GM21723 (cell line): Measurements from ENCODE around the gene TBCD.

Experiments
- ATAC-seq: cut with Tn5 transposase; IDR thresholded peaks from one replicate; pipeline ENCODE4 v1.9.1; 2021; ENCODE audit warnings: mild to moderate bottlenecking, moderate library complexity; ENCODE audit not compliant: unreplicated experiment

The TBCD gene

GRCh38 chr17:82898976-82899514, 147.2 kb downstream of the TBCD start:
- no peak for ATAC-seq

DNA sequence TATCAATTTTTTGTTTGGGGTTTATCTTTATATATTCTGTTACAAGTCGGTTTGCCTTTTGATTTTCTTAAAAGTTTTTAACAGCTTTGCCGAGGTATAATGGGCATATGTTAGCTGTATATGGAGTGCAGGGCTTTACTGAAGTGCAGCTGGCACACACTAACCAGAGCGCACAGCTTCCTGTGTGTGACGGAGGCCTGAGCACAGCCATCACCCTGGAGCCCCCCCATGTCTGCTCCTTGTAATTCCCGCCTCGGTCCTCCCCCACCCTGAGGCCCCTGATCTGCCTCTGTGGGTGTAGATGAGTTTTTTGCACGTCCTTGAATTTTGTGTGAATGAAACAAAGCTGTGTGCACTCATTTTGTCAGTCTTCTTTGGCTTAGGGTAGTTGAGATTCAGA, 148.1 kb downstream of the TBCD start:
- no peak for ATAC-seq

DNA sequence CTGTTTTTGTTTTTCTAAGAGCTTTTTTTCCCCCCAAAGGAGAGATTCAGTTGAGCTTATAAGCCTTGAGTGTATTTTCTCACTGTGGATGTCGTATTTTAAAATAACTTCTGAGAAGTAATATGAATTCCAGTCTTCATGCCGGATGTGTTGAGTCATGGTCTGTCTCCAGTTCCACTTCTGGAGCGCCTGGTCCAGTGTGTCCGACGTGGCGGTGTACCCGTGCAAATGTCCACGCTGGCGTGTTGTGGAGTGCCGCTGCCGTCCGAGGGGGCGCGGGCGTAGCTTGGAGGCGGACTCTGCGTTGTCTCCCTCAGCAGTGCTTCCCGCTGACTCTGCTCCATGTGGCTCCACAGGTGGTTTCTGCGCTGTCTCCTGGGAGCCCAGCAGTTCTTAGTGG, 148.9 kb downstream of the TBCD start:
- no peak for ATAC-seq

GRCh38 chr17:82901356-82901755, 149.5 kb downstream of the TBCD start:
- no peak for ATAC-seq

DNA sequence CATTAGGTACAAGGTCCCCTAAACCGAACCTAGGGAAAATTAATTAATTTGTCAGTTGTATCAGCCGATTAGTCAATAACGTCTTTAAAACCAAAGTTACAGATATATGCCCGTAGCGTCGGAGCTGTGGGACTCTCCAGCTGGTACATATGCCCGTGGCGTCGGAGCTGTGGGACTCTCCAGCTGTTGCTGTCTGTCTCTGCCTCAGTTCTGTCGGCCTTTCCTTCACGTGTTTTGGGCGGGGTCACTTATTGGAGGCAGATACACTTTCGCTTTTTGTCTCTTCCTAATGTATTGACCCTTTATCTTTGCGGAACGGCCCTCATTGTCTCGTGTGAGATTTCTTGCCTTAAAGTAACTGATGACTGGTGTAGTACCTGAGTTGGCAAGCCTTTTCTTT, 150.0 kb downstream of the TBCD start:
- ATAC-seq = no peak

- no peak for ATAC-seq
Observed at GRCh38 chr17:82902972-82903874, 151.4 kb downstream of the TBCD start.

DNA sequence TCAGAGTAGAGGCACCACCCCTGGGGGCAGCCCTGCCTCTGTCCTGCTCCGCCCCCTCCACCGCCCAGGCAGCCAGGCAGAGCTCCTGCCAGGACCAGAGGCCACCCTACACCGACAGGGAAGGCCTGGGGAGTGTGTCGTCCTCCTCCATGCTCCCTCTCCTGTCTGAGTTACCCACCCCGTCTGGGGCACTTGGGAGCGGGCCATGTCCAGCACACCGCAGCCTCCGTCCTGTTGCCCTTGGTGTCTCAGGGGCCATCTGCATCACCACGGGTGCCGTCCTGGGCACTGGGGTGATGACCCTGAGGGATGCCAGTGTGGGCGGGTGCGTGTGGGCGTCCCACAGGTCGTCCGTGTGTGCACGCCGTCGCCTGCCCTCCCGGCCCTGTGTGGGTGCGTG, 153.3 kb downstream of the TBCD start:
- ATAC-seq = no peak

DNA sequence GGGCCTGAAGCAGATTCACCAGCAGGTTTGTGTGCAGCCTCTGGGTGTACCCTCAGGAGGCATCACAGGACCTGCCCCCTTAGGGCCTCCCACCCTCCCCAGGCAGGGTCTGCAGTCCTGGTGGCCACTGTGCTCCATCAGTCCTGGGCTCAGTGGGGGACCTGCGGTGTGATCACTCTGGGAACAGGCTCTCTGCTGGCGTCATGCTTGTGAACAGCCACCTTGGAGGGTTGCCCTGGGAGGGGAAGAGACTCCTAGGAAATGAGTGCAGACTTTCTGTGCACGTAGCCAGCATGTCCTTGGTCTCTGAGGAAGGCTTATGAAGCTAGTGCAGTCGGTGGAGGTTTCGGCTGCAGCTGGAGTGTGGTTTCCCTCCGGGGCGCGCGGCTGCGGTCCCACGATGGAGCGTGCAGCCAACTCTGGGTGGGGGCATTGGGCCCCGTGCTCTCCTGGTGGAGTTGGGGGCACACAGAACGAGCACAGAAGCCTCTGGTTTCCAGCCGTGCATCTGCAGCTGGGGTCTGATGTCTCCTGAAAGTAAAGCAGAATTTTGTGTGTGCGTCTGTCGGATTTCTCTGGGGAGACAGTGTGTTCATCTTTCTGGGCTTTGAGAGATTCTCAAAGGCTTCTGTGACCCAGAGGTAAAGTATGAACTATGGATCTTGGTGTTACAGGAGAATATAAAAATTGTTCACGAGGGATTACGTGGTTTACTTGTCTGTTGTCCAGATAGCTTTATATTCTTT, 156.1 kb downstream of the TBCD start:
- no peak for ATAC-seq

GRCh38 chr17:82908543-82909160, 156.8 kb downstream of the TBCD start:
- no peak for ATAC-seq

DNA sequence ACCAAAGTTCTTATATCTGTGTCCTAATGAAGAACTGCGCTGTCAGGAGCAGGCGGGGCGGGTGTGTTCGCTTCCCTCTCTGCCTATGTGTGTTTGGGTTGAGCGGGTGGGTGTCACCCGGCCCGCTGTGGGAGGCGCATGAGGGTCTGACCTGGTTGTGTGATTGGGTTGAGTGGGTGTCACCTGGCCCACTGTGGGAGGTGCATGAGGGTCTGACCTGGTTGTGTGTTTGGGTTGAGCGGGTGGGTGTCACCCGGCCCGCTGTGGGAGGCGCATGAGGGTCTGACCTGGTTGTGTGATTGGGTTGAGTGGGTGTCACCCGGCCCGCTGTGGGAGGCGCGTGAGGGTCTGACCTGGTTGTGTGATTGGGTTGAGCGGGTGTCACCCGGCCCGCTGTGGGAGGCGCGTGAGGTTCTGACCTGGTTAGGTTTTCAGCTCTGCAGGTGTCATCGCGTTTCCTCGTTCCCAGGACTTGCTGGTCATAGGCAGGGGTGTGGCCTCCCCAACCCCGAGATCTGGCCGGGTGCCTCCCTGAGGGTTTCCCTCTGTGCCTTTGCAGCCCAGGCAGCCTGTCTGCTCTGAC, 157.5 kb downstream of the TBCD start:
- ATAC-seq = no peak

- no peak for ATAC-seq
Observed at GRCh38 chr17:82910041-82910481, 158.2 kb downstream of the TBCD start.

- no peak for ATAC-seq
Observed at GRCh38 chr17:82910770-82911169, 158.9 kb downstream of the TBCD start.

DNA sequence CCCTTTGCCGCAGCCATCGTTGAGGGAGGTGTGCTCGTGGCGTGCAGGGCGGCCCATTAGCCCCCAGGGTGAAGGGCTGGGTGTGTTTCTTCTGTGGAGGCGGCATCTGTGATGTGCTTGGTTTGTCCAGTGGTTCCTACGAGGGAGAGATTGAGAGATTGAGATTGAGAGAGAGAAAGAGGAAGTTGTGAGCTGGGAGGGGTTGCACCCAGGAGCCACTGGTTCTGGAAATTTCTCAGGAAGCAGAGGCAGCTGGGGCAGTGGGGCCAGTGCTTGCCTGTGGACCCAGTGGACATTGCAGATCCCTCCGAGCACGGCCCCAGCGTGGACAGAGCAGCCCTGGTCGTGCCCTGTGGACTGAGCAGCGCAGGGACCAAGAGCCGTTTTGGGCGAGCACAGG, 160.0 kb downstream of the TBCD start:
- ATAC-seq = no peak

DNA sequence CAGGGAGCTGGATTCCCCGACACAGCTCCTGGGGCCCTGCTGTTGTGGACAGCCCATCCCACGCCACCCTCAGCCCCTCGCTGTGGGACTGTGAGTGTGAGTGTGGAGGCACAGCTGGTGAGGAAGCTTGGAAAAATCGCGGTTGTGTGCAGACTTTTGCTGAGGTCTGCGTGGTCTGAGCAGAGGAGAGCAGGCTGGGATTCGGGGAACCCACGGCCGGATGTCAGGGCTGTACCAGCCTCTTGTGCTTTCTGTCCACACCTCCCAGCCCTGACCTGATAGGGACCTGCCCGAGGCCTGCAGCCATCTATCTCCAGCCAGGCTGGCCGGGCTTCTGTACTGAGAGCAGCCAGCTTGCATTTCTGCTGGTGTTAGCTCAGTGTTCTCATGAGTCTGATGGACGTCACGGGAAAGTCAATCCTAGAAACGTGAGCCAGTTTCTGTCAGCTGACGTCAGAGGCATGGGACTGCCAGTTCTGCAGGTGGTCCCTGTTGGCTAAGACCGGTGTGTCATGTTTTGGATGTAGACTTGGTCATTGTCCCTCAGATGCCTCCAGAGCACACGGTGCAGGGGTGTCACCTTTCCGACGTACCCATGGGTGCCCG, 160.7 kb downstream of the TBCD start:
- ATAC-seq = no peak

DNA sequence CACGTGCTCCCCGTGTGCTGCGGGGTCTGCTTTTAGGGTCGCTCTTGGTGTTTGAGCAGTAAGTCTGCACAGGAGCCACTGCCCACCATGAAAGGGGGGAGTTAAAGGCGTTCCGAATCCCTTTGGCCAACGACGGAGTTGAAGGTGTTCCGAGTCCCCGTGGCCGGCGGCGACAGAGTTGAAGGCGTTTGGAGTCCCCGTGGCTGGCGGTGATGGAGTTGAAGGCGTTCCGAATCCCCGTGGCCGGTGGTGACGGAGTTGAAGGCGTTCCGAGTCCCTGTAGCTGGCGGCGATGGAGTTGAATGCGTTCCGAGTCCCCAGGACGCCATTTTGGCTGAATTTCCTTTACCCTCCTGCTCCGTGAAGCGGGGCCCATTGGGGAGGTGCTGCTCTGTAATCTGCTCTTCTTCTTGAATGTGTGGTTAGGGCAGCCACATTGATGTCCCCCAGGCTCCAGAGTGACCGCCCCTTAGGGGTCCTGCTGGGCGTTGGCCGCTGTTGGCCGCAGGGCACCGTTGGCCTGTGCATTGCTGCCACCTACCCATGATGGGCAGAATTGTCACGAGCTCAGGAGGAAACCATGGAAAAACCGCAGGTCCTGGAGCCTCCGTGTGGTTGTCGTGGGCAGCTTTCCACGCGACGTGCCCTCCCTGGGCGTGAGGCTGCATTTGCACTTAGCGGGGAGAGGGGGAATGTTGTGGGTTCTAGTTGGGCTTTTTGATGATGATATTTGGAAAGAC, 161.6 kb downstream of the TBCD start:
- no peak for ATAC-seq

GRCh38 chr17:82914375-82914774, 162.5 kb downstream of the TBCD start:
- no peak for ATAC-seq

GRCh38 chr17:82915010-82915756, 163.3 kb downstream of the TBCD start:
- no peak for ATAC-seq

DNA sequence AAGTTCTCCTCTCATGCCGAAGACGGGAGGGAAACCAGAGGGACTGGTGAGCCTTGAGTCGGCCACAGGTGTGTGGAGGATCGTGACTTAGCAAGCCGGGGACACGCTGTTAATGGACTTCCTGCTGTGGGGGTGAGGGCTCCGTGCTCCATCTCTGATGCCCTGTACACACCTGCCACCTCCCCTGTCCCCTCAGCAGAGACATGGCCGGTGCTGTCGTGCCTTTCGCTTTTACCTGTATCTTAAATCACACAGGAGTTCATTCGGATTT, 163.8 kb downstream of the TBCD start:
- ATAC-seq = no peak

GRCh38 chr17:82917699-82918345, 166.0 kb downstream of the TBCD start:
- no peak for ATAC-seq
